Measurements from ENCODE around the gene TSPAN11. TPM values are rescaled to one million over a fixed set of nuclear protein-coding genes. Genes with fewer than 3 reads are reported as not detected.

TSPAN11 gene
- total and polyA plus RNA-seq, 2 of the 8 experiments (the other 6 are each of a cell fraction or from before 2014, with no cell fraction given), result 3.9 to 8.2 TPM

DNA sequence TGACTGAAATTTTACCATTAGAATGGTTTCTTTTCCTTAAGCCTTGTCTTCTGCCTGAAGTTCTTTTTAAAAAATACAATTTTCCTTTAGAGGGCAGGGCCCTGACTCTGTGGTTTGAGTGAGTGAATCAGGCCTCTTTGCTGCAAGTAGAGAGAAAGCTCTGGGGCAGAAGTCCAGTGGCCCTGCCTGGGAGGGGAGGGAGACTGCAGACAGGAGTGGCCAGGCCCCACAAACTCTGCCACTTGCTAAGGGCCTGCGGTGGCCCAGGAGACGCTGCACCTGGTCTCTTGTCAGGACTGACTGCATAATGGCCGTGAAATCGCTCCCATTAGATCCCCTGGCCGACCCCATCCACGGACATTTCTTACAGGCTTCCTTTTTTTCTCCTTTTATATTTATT is 25.5 kb downstream of the TSPAN11 start:
- H3K36me3 ChIP-seq (ENCODE audit: control insufficient read depth in 2 of 4, insufficient read depth in 4 of 4, low read length in 3 of 4), result no peaks in the 10 kb centered on the region
- no peak overlapping the region for H3K4me3 ChIP-seq (ENCODE audit: extremely low read depth in 1 of 4, insufficient read depth in 2 of 4, low read depth in 3 of 4, low read length in 4 of 4)
- H3K27me3 ChIP-seq (replicated peaks in 1 of 4; ENCODE audit: control insufficient read depth in 3 of 4, extremely low read depth in 1 of 4, insufficient read depth in 3 of 4, low read length in 3 of 4), result no peaks in the 10 kb centered on the region
- CTCF ChIA-PET (ENCODE audit: partially characterized antibody), result interaction anchor here (0.7 to 2.2 kb wide), 3 partner anchors 9 to 104 kb away, joined by 3 to 4 read pairs (median 3); no protein-coding TSS in a partner anchor
- no peak overlapping the region for H3K4ac ChIP-seq (replicated peaks; ENCODE audit: insufficient read length, low read depth, low read length)
- no peak for TF ChIP-seq NRF1 (IDR thresholded peaks at IDR 0.05; ENCODE audit: low read depth, low read length)
- no peak for TF ChIP-seq CBX5 (IDR thresholded peaks at IDR 0.05; ENCODE audit: low read depth, low read length)
- TF ChIP-seq BRCA1 (IDR thresholded peaks at IDR 0.05; ENCODE audit: low read depth, low read length), result no peak
- no peak for TF ChIP-seq CBX8 (IDR thresholded peaks at IDR 0.05; ENCODE audit: borderline replicate concordance, low read depth, low read length)
- no peak for TF ChIP-seq SAP30 (IDR thresholded peaks at IDR 0.05; ENCODE audit: insufficient read depth, insufficient replicate concordance, low read length)
- TF ChIP-seq ASH2L (IDR thresholded peaks at IDR 0.05; ENCODE audit: low read length), result no peak
- TF ChIP-seq CHD1 (IDR thresholded peaks at IDR 0.05; ENCODE audit: low read depth, low read length), result no peak
- no peak for TF ChIP-seq TEAD4 (IDR thresholded peaks at IDR 0.05; ENCODE audit: low read depth, low read length)
- no peak for TF ChIP-seq RNF2 (IDR thresholded peaks at IDR 0.05; ENCODE audit: borderline replicate concordance, low read depth, low read length, missing control alignments, poor library complexity, severe bottlenecking)
- no peak for TF ChIP-seq SUZ12 (IDR thresholded peaks at IDR 0.05; ENCODE audit: low read length)
- H2AFZ ChIP-seq (ENCODE audit: low read length), result no peak overlapping the region
- FAIRE-seq (no peak), DNase-seq (ENCODE audit: low read depth in 1 of 2, low spot score in 2 of 2) (no peak)
- H4K8ac ChIP-seq (ENCODE audit: extremely low read depth, insufficient read depth, low read length), result no peak overlapping the region
- no peak overlapping the region for H2AK5ac ChIP-seq (ENCODE audit: low read depth, low read length)
- no peak overlapping the region for H3K27ac ChIP-seq (ENCODE audit: low read depth, low read length)
- H3K23ac ChIP-seq (ENCODE audit: insufficient read length), result no peak overlapping the region
- H3K9ac ChIP-seq (replicated peaks in 1 of 4; ENCODE audit: extremely low read depth in 1 of 4, low read depth in 3 of 4, low read length in 3 of 4), result no peak overlapping the region
- H3K9me3 ChIP-seq (ENCODE audit: insufficient read depth in 2 of 2, low read depth in 1 of 2, low read length in 1 of 2), result no peaks in the 10 kb centered on the region; a peak in 1 of 4 replicates
- H2BK5ac ChIP-seq (ENCODE audit: low read depth, low read length), result no peak overlapping the region
- no peaks in the 10 kb centered on the region for H3K4me1 ChIP-seq (replicated peaks in 1 of 4; ENCODE audit: control insufficient read depth in 3 of 4, insufficient read depth in 4 of 4, low read length in 3 of 4)
- no peak overlapping the region for H2BK20ac ChIP-seq (ENCODE audit: low read length)
- no peaks in the 10 kb centered on the region for H3K23me2 ChIP-seq (ENCODE audit: low read depth, low read length)
- H3K56ac ChIP-seq (replicated peaks; ENCODE audit: insufficient read length, low read depth, low read length), result no peak overlapping the region
- no peaks in the 10 kb centered on the region for H3K79me1 ChIP-seq (ENCODE audit: low read depth, low read length)
- no peaks in the 10 kb centered on the region for H4K20me1 ChIP-seq (replicated peaks in 1 of 2; ENCODE audit: control insufficient read depth in 1 of 2, insufficient read depth in 2 of 2, low read length in 2 of 2)
- no peak overlapping the region for H2BK12ac ChIP-seq (ENCODE audit: low read depth, low read length)
- no peak overlapping the region for H3K18ac ChIP-seq (ENCODE audit: extremely low read depth, low read length)
- H2BK120ac ChIP-seq (replicated peaks; ENCODE audit: low read depth, low read length), result no peak overlapping the region
- no peaks in the 10 kb centered on the region for H3K79me2 ChIP-seq (ENCODE audit: control insufficient read depth in 1 of 2, insufficient read depth in 2 of 2, low read length in 2 of 2)
- POLR2A ChIA-PET (ENCODE audit: partially characterized antibody), result interaction anchor here (1.2 kb wide), 1 partner anchor 26 kb away, joined by 4 read pairs; the partner anchor contains the start of gene TSPAN11
- H4K5ac ChIP-seq (ENCODE audit: insufficient read length, low read depth, low read length), result no peak overlapping the region
- 76% methylated on average over 6 of the region's 6 CpGs; no CpG with 5 or more reads in 1 of the 2 experiments for WGBS, 2 experiments (ENCODE audit: extremely low coverage in 1 of 2, insufficient coverage in 1 of 2, insufficient read length in 1 of 2, insufficient replicate concordance in 2 of 2, low coverage in 1 of 2, low lambda C conversion rate in 2 of 2, missing lambda C conversion rate in 1 of 2)
- no peak overlapping the region for H4K91ac ChIP-seq (replicated peaks; ENCODE audit: insufficient read length, low read length)
- H3K14ac ChIP-seq (ENCODE audit: insufficient read length), result no peak overlapping the region
- H3K4me2 ChIP-seq (ENCODE audit: insufficient read depth in 1 of 2, low read depth in 2 of 2, low read length in 2 of 2), result no peak overlapping the region
- H2BK15ac ChIP-seq (ENCODE audit: low read length), result no peak overlapping the region

All from H1 (cell line).